Measurements from ENCODE around the gene KIF6.

The KIF6 gene

DNA sequence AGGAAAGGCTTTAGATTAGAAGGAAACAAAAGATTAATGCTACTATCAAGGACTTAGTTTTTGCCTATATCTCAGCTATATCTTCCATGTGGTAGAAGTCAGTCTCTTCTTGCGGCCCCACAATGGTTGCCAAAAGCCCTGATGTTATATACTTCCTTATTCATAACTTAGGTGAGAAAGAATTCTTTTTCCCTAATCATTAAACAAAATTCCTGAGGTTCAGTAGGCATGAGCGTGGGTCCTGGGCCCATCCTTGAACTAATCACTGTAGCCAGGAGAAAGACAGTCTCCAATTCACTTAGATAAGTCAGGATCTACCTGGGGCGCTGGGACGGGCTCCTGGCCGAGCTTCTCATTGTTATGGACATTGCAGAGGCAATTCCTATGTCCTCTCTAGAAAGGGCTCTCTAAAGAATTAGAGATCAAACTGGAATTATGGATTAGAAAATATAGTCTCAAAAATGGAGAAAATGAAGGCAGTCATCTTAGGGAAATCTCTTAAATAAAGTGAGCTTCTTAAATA, 134.3 kb downstream of the KIF6 start:
- no peak for DNase-seq

DNA sequence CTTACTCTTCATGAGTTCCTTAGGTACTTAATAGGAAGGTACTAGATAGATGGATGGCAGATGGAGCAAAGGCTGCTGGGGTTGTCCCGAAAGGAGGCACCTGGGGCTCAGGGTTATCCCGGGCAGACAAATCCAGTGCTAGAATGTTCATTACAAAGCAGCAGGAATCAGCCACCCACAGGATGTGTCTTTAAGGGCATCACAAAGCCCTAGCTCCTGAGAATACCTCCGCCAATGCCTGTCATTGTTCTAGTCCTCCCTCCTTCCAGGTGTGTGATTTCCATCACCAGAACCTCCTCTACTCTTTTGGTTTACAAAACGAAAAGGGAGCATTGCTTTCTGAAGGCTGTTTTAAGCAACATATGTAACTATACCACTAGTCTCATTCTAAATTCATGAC, 138.1 kb downstream of the KIF6 start:
- DNase-seq = no peak

DNA sequence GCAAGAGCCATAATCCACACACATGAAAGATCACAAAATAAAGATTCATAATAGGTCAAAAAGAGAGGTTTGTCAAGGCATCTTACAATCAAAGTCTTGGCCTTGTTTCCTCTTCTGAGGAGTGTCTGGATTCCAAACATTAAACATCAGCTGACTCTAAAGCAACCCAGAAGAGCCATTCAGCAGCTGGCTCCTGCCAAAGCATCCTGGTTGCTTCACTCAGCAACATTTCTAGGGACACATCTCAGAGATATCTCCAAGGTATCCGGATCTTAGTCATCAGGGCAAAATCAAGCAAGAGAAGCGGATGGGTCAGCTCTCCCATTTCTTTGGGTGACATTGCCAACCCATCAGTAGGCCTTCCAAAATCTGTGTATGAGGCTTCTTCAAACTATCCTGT, 139.6 kb downstream of the KIF6 start:
- DNase-seq = no peak

DNA sequence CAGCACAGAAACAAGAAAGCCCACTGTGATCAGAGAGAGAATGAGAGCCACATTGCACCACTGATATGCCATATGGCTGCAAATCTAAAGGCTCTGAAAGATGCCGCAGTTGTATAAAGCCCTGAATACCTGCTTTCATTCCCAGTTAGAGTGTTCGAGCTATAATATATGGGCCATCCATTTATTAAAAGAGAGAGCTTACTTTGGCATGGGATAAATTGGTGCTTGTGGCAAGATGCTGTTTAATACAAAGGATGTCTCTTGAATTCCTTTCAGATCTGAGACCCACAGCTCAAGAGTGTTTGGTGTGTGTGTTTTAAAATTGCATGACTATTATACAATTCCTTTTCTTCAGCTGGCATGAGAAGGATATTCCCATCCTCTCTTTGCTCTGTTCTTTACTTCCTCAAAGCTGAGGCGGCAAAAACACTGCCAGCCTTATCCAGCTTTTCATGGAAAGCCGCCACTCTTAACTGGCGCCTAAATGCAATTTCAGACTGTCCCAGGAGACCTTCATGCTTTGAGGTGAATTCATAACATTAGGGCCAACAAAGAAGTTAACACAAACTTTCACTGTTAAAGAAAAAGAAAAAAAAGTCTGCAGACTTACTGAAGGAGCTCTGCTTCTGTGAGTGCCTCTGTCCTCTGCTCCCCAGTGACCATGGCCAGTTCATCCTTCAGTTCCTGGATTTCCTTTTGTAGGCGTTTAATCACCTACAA, 147.6 kb downstream of the KIF6 start:
- no peak for DNase-seq

DNA sequence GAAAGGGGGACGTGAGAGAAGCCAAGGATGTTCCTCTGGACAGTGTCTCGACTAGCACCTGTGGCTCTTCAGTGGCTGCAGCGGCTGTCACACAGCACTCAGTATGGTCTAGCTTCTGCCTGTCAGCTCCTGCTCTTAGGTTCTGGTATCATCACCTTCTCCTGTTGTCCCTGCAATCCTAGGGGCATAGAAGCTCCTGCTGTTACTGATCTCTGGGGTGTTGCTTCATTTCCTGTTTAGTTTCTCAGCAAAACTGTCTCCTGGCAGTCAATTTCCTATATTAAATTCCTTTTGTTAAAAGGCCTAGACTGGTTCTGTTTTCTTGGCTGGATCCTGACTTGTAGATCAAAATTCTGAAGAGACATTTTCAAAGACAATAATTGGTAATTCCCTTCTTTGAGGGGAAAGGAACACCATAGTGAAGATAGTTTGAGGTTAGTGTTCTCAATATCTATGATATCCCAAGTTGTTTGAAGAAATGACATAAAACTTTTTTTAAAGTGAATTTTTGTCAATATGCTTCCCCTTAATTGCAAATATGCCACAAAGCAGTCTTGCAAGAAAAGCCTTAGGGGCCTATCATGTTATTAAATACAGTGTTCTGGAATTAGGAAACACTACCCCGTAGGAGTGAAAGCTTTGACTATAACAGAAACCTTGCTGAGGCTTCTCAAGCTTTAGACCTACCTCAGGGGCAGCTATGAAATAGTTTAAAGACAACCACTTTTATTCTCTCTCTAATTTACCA, 148.5 kb downstream of the KIF6 start:
- DNase-seq = no peak

DNA sequence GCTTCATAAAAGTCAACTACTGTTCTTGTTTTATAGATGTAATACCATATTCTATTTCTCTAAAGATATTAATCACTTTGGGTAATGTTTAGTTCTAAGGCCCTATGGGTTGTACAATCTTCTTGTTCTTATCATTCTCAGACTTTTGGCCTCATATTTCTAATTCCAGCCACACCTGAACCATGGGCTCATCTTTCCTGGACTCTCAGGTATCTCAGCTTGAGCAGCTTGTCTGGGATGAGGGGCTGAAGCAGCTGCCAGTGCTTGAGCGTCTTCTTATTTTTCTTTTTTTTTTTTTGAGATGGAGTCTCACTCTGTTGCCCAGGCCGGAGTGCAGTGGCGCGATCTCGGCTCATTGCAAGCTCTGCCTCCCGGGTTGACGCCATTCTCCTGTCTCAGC, 150.2 kb downstream of the KIF6 start:
- DNase-seq = no peak

DNA sequence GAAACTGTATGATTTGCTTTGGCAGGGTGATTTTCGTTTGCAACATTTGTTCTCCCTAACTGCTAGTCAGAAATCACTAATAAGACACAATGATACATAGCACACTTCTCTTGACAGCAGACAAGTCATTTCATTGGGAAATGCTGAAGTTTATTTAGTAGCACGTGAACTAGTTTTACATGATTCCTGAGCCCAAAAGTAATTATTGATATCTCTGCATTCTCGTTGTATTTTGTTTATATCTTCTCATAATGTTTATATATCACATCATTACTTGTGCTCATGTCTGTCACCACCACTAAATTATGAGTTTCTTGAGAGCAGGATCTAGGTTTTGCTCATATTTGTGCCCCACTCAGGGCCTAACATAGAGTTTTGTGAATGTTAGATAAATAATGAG, 151.7 kb downstream of the KIF6 start:
- DNase-seq = no peak

DNA sequence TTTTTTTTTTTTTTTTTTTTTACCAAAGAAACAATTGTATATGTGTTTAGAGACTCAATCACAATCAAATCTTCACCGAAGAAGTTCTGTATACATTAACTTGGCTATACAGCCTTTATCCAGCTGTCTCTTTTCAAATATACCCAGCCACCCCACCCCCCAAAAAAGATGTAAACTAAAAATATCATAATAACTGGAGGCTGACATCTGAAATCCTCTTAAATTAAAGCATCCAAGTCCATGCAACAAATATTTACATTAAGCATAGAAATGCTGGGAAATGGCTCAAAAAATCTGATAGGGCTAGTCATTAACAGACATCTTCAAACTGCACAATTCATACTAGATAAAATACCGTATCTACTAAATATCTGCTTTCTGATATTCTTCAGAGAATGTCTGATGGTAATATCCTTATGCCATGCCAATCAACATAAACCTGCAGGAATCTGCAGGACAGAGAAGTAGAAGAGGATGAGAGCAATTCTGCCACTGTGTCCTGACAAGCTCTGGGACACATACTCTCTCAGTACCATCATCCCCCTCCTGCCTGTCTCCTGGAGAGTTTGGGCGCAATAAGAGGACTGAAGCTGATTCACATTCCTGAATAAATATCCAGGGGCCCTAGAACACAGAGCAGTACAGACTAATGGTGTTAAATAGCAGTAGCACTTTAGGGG, 152.4 kb downstream of the KIF6 start:
- DNase-seq = no peak

DNA sequence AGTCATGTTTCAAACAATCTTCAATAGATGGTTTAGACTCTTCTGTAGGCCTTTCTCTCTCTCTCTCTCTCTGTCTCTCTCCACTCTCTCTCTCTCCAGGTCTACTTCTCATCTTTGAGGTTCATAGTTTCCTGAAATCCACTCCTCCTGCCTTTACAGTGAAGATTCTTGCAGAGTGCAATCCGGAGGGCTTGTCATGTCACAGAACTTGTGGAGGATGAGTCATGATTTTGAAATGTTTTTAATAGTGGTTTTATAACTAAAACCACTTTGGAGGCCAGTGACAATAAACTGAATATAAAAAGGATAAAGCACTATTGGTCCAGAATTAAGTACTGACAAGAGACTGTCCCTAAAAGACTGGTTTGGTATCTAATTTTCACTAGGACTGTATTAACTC, 156.3 kb downstream of the KIF6 start:
- DNase-seq = no peak

DNA sequence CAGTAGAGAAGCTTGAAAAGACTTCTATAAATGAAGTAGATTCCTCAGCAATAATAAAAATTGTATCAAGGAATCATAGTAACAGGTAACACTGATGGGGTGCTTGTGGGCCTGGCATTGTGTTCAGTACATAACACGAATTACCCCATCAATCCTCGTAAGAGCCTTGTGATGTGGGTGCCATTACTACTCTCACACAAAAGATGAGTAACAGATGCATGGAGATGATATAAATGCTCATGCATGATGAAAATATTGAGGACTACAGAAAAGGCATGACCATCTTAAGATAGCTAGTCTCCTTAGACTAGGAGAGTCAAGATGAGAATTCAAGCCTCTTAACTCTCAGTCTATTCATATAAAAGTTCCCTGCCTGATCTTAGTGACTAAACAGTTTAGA, 158.1 kb downstream of the KIF6 start:
- no peak for DNase-seq

DNA sequence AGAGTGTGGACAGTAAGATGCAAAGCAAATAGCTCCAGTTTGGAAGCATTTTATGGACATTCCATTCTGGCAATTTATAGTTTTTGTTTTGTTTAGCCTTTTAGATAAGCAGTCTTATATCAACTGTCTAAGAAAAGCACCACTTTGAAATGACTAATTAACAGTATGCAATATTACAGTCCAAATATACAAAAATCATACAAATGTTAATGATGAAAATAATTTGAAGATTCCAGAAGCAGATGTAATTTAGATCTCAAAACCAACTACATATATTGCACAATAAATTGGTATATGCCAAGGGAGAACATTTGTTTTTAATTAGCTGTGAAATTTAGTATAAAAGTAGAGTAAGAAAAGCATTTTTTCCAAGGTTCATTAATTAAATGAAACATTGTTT, 158.8 kb downstream of the KIF6 start:
- DNase-seq = no peak

DNA sequence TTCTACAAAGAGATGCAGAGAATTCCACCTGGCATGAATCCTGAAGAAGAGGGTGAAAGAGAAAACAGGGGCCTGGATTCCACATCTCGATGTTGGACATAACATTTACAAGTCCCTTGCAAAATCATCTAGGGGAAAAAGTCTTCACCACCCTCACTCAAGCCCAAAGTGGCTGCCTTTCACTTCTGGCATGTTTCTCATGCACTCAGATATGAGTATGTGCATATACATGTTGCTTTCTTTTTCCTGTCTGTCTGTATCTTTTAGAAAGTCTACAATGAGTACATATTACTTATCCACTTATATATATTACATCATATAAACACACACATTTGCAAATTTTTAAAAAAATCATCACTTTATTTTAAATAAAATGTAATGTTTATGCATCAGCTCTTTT, 159.3 kb downstream of the KIF6 start:
- no peak for DNase-seq

DNA sequence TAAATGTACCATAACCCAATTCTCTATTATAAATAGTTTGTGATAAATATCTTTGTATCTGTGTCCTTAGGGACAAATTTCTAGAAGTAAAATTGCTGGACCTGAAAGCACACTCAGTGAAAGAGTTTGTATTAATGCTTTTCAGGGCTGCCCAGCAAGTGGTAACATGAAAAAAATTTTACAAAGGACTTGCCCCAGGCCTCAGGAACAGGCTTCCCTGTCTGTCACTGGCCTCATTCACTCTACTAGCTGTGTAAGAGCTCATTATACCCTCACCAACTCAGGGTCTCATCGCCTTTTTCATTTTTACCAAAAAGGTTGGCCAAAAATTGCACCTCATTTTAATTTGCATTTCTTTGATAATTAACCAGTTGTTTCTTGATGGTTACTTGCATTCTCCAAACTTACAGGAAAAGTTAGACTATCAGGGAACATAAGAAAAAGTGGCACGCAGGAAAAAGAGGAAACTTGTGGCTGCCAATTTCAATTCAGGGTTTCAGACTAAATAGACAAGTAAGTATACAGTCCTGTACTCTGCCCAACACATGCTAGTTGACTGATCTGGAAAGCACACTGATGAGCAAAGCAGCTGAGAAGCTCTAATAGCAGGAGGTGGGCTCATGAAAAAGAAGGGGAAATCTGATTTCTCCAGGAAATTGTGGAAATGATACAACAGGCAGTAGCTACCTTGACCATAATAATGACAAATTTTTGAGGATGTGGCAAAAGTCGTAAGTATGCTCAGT, 161.5 kb downstream of the KIF6 start:
- DNase-seq = no peak

DNA sequence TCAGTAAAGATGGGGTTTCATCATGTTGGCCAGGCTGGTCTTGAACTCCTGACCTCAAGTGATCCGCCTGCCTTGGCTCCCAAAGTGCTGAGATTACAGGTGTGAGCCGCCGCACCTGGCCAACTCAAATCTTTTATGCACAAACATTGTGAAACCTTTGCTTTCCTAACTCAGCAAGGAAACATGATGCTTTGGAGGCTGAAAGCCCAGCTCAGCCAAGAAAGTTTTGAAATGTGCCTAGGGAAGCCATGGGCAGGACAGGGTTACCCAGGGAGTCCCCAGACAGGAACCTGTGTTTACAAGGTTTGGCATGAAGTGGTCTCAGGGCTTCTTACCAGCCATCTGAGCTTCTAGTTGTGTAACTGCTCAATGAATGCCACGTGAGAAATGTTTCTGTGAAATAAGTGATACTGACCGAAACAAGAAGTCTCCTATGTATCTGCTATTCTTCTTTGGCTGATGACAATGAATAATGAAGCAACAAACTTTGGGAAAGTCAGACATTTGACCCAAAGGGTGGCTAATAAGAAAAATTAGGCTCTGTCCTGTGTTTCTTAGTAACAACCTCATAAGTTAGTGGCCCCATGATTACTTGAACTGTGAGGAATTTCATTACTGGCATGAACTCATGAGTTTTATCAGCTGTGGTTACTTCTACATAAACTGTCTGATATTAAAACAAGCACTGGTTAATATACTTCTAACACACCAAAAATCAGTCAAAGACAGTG, 163.5 kb downstream of the KIF6 start:
- no peak for DNase-seq

DNA sequence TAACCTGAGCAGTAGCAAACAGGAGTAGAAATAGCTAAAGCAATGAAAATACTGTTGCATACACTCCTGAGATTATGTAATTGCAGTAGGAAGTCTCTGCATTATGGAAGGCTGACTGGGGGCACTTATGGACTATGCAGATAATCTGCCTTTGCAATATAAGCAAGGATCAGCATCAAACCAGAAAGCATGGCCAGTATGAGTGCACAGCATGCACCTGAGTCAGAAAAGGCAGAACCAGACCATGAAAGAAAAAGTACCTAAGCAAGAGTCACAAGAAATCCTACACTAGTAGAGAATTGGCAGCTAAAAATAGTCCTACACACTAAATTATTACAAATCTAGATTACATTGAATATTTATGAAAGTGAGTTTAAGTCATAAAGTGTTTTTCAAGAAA, 164.3 kb downstream of the KIF6 start:
- DNase-seq = no peak

DNA sequence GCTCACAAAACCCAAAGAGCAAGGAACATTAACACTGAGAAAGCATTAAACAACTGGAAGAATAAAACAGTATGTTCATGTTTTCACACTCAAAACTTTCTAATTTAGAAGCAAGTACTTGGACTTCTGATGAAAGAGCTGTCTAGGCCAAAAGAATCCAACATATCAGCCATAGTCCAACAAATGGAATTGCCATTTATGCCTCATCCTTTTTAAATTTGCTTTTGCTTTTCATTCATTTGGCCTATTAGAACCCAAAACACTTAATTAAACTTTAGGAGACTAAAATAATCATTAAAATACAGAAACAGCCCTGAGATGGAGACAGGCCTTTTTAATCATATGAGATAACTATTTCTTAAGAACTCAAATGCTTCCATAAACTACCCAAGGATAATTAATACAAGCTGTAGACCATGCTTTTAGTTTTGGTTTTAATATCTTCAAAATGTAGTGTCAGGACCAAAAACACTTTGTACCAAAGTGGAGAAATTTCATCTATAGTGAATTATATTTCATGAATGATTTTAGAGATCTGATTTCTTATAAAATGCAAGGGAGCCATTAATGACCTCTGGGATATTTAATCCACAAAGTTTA, 166.5 kb downstream of the KIF6 start:
- DNase-seq = no peak

DNA sequence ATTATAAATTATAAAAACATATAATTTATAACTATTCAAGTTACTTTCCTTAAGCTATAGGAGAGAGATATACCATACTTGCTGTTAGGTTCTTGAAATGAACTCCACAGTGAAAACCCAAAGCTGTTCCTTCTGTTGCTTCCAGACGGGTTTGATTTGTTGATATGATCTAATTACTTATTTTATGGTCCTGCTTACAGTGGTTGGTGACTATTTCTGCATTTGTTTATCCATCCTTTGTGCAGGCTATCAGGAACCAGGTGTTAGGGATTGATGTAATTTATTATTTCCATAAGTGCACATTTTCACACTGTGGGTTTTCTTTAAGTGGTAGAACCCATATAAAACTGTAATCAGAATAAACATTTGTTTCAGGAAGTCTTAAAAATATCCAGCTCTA, 167.1 kb downstream of the KIF6 start:
- DNase-seq = no peak

DNA sequence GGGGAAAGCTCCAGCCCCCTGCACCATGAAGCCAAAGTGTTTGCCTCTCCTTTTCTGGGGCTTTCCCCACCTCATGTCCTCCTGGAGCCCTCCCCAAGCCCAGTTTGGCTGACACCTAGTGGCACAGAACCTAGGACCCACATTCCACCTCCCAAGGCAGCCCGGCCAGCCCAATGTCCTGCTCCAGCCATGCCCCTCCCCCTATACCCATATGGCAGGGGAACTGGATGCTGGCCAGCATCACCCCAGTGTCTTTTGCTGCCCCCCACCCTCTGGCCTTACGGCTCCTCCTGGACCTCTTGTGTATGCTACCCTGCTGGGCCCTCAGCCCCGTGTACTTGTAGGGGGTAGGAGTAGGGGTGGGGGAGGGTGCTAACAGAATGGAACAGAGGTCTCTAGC, 170.1 kb downstream of the KIF6 start:
- no peak for DNase-seq

DNA sequence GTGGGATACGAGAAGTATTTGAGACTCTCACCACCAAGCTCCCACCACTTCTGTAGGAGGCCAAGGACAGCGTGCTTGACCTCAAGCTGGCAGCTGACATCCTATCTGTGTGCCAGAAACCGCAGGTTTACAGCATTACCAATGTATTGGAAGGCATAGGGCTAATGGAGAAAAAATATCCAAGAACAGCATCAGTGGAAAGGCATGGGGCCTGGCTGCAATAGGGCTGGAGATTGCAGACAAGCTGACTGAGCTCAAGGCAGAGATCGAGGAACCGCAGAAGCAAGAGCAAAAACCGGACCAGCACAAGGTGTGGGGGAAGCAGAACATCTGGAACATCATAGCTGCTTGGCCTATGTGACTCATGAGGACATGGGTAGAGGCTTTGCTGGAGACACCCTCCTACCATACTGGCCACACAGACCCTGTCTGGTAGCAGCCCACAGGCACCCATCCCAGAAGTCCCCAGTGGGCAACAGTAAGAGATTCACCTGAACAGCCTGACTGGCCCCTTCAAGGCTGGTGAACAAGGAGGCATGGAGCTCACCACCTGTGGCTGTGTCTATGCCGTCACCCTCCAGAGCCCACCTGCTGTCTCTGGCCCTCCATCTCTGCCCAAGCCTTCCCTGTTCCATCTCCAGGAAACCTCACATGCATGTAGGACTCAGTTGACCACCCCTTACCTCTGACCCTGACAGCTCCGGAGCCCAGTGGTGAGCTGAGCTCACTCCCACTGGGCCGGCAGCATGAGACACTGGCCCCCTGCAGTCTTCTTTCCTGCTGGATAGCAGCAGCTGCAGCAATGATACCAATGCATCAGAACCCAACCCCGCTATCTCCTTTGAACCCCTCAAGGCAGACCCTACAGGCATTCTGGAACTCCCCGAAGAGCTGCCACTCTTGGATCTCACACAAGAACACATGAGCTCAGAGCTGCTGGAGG, 171.1 kb downstream of the KIF6 start:
- no peak for DNase-seq

DNA sequence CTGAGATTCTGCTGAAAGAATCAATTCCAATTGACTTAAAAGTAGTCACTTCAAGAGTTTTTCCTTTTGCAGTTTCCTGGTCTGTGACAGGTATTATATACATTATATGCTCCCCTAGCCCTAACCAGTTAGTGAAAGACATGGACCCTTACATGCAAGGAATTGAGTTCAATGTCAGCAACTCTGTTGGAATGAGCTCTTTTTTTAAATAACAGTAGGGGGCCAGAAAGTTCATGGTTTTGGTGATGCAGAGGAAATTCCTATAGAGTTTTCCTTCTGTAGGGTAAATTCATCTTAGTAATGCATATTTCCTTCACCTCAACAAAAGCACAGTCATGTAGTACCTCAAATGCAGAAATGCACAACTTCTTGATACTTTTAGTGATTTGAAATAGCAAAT, 172.2 kb downstream of the KIF6 start:
- DNase-seq = no peak

DNA sequence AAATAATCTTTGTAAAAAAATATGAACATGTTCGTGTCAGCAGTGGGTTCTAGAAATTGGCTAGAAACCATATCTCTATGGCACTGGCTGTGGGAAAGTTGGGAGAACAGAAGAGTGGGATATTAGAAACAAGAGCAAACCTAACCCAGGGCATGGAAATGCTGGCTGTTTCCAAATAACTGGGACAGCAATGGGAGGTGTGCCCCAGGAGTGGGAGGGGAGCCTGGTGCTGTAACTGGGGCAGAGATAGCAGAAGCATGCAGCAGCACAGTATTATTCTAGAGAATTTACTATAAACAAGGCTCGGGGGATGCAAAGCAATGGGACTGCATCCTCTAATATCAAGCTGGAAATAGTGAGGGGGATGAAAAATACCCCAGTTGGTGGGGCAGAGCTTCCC, 175.0 kb downstream of the KIF6 start:
- no peak for DNase-seq
